ENCODE data around the gene OR10J5.
"Not testable (repeated sequence)": the region's sequence is repeated elsewhere in the genome, so short reads cannot be mapped to it uniquely, and the experiment has no call there.

The OR10J5 gene

DNA sequence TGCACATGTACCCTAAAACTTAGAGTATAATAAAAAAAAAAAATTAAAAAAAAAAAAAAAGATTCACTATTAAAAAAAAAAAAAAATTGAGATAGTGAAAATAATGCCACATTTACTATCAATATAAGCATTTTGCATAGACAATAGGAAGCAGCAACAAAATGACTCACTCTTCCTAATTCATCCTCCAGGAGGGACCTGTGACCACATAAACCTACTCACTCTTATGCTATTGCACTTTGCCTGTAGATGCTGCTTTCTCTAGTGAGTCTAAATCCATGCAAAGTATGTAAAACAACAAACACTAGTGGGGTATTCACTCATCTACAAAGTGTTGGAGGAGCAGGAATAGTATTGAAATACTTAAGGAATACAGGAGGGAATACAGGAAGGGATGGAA, 2.9 kb downstream of the OR10J5 start:
- no peaks in the 10 kb centered on the region for H3K27me3 ChIP-seq (replicated peaks)
- in situ Hi-C loops (cut with HindIII; ENCODE audit: low pct_ligation_motif_present, low sequenced_read_pairs): no loop called here
- H3K4me3 ChIP-seq (ENCODE audit: low read depth, low read length): no peak overlapping the region
- DNase-seq: no peak
- H3K36me3 ChIP-seq (replicated peaks): no peaks in the 10 kb centered on the region
- no peak overlapping the region for H3K27ac ChIP-seq
- TF ChIP-seq, protein P1, sequence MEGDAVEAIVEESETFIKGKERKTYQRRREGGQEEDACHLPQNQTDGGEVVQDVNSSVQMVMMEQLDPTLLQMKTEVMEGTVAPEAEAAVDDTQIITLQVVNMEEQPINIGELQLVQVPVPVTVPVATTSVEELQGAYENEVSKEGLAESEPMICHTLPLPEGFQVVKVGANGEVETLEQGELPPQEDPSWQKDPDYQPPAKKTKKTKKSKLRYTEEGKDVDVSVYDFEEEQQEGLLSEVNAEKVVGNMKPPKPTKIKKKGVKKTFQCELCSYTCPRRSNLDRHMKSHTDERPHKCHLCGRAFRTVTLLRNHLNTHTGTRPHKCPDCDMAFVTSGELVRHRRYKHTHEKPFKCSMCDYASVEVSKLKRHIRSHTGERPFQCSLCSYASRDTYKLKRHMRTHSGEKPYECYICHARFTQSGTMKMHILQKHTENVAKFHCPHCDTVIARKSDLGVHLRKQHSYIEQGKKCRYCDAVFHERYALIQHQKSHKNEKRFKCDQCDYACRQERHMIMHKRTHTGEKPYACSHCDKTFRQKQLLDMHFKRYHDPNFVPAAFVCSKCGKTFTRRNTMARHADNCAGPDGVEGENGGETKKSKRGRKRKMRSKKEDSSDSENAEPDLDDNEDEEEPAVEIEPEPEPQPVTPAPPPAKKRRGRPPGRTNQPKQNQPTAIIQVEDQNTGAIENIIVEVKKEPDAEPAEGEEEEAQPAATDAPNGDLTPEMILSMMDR (IDR thresholded peaks at IDR 0.05; ENCODE audit: low read depth, low read length, missing control alignments): no peak

GRCh38 chr1:159524792-159525191, 11.0 kb downstream of the OR10J5 start:
- in situ Hi-C loops (cut with HindIII; ENCODE audit: low pct_ligation_motif_present, low sequenced_read_pairs); DNase-seq; H3K36me3 ChIP-seq (replicated peaks); H3K27me3 ChIP-seq (replicated peaks); H3K4me3 ChIP-seq (ENCODE audit: low read depth, low read length); H3K27ac ChIP-seq: not testable (repeated sequence)

DNA sequence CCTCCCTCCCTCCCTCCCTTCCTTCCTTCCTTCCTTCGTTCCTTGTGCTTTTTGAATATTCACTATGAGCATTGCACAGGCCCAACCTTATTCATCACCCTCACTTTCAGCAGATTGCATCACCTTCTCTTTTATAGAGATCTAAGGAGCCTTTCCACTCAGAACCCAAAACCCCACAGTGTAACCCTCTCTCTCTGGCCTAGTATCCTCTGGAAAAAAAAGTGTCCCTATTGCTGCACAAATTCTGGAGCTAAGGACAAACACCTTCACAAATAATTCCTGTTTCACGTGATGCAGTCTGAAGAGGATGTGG, 25.6 kb downstream of the OR10J5 start:
- in situ Hi-C loops (cut with HindIII; ENCODE audit: low pct_ligation_motif_present, low sequenced_read_pairs): no loop called here
- DNase-seq: no peak
- H3K4me3 ChIP-seq (ENCODE audit: low read depth, low read length): no peak overlapping the region

DNA sequence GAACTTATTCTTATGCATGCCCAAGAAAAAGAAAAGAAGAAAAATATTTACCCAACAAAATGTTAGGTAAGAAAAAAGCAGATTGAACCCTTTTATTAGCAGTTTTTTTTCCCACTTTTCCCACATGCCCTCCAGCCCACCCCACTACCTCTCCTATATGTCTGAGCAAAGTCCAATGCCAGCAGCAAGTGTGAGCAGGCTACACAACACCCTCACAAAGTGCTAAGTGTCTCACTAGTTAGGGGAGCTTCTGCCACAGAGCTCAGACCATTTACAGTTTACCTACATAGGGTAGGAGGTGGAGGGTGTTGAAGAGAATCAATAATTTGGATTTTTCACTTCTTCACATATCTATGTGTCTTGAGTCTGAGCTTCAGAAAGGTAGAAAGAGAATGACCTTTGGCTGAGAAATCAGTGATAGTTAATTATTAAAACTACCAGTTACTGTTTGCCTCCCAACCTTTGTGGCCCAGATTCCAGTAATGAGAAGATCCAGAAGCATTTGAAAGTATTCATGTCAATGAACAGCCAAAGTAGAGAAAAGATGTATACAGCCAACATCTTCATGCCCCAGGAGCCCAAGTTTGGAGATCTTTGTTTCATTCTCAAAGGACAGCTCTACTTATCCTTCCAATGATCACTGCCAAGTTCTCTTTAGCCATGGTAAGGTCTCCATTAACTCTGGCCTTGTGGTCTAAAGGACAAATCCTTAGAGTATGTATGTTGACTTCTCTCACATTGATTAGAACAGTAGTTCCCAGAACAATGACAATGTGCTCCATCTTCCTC, 26.2 kb downstream of the OR10J5 start:
- TF ChIP-seq, protein P1 (IDR thresholded peaks at IDR 0.05; ENCODE audit: low read depth, low read length, missing control alignments): no peak
- DNase-seq: no peak
- no peaks in the 10 kb centered on the region for H3K36me3 ChIP-seq (replicated peaks)
- no peak overlapping the region for H3K4me3 ChIP-seq (ENCODE audit: low read depth, low read length)
- no peak overlapping the region for H3K27ac ChIP-seq
- in situ Hi-C loops (cut with HindIII; ENCODE audit: low pct_ligation_motif_present, low sequenced_read_pairs): no loop called here
- H3K27me3 ChIP-seq (replicated peaks): no peaks in the 10 kb centered on the region

More for the DNA sequence above, 25.6 kb downstream of the OR10J5 start:
- Histone ChIP-seq H3K36me3 (replicated peaks) (no peaks in the 10 kb centered on the region), H3K27ac (no peak overlapping the region), H3K27me3 (replicated peaks) (no peaks in the 10 kb centered on the region)
- TF ChIP-seq, protein P1 (IDR thresholded peaks at IDR 0.05; ENCODE audit: low read depth, low read length, missing control alignments): no peak

GRCh38 chr1:159508951-159509350, 26.9 kb downstream of the OR10J5 start:
- TF ChIP-seq, protein P1 (IDR thresholded peaks at IDR 0.05; ENCODE audit: low read depth, low read length, missing control alignments): no peak
- in situ Hi-C loops (cut with HindIII; ENCODE audit: low pct_ligation_motif_present, low sequenced_read_pairs): no loop called here
- no peak overlapping the region for H3K27ac ChIP-seq
- H3K27me3 ChIP-seq (replicated peaks): no peaks in the 10 kb centered on the region
- no peaks in the 10 kb centered on the region for H3K36me3 ChIP-seq (replicated peaks)
- H3K4me3 ChIP-seq (ENCODE audit: low read depth, low read length): no peak overlapping the region
- no peak for DNase-seq

DNA sequence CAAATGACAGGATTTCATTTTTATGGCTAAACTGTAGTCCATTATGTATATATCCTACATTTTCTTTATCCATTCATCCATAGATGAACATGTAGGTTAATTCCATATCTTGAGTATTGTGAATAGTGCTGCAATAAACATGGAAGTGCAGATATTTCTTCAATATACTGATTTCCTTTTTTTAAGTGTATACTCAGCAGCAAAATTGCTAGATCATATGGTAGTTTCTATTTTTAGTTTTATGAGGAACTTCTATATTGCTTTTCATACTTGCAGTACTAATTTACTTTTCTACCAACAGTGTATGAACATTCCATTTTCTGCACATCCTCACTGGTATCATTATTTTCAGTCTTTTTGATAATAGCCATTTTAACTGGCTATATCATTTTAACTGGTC, 30.1 kb downstream of the OR10J5 start:
- DNase-seq: no peak
- H3K27me3 ChIP-seq (replicated peaks): no peaks in the 10 kb centered on the region
- no peak overlapping the region for H3K27ac ChIP-seq
- no peaks in the 10 kb centered on the region for H3K36me3 ChIP-seq (replicated peaks)
- no peak overlapping the region for H3K4me3 ChIP-seq (ENCODE audit: low read depth, low read length)
- in situ Hi-C loops (cut with HindIII; ENCODE audit: low pct_ligation_motif_present, low sequenced_read_pairs): no loop called here
- TF ChIP-seq, protein P1 (IDR thresholded peaks at IDR 0.05; ENCODE audit: low read depth, low read length, missing control alignments): no peak

Measured in brain microvascular endothelial cell (primary cell).